Measurements from ENCODE around the gene CCIN. TPM values are rescaled to one million over a fixed set of nuclear protein-coding genes. Genes with fewer than 3 reads are reported as not detected.

CCIN gene
- total RNA-seq, 2 donors from 2014 or later, result 0.50 to 1.4 TPM

DNA sequence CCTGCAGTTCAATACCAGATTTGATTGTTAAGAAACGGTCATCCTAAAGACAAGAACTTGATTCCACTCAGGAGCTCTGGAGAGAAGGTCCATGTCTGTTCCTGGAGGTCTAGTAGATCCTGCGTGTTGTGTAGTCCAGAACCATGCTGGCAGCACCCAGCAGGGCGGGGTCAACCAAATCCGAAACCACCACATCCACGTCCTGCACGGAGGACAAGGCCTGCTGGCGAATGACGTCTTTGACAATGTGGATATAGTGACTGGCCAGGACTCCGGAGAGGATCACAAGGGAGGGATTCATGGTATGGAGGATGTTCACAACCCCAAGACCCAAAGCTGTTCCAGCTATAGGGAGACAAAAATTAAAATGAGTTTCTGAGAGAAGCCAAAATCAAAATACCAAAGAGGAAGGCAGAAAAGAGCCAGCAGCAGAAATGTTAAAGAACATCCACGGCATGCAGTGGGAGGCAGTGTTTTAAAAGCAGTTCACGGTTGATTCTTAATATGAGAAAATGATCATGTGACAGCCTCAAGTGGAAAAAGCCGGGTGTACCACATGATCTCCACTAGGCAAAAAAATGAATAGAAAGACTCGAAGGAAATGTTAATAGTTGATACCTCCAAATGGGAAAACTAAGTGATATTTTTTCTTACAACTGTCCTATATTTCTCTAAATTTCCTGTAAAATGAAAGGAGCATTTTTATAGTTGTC lies 48.2 kb downstream of the CCIN start:
- Mint-ChIP-seq H3K36me3 (ENCODE audit: low read depth) (peaks cover 14% of the 10 kb centered on the region), H3K4me3 (peak overlapping the region; percentile 73), H3K27ac (peak overlapping the region; percentile 94), H3K27me3 (no peaks in the 10 kb centered on the region), H3K4me1 (peaks cover 29% of the 10 kb centered on the region)
- no peak for DNase-seq
- peak; percentile 30 for ATAC-seq
- H3K9me3 ChIP-seq (ENCODE audit: control insufficient read depth, low read length, poor library complexity, severe bottlenecking), result no peaks in the 10 kb centered on the region

DNA sequence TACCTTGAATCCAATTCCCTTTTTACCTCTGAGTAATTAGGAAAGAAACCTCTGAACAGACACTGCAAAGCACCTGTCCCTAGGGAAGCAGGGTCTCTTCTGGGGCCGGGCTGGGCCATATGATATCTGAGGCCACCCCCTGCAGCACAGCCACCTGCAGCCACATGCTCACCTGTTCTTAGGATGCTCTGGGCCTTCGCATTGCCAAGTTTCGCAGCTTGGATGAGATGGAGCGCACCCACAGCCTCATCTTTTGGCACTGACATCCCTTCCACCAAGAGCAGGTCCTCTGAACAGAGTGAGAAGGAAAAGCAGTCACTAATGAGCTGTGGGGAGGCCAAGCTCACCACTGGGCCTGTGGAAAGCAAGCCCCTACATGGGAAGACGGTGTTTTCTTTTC lies 48.8 kb downstream of the CCIN start:
- peaks cover 17% of the 10 kb centered on the region for H3K36me3 Mint-ChIP-seq (ENCODE audit: low read depth)
- DNase-seq (no peak), ATAC-seq (peak; percentile 16)
- no peaks in the 10 kb centered on the region for H3K9me3 ChIP-seq (ENCODE audit: control insufficient read depth, low read length, poor library complexity, severe bottlenecking)
- H3K4me3 Mint-ChIP-seq, result peak overlapping the region; percentile 73
- H3K27me3 Mint-ChIP-seq, result no peaks in the 10 kb centered on the region
- H3K4me1 Mint-ChIP-seq, result peaks cover 29% of the 10 kb centered on the region
- peak overlapping the region; percentile 94 for H3K27ac Mint-ChIP-seq

DNA sequence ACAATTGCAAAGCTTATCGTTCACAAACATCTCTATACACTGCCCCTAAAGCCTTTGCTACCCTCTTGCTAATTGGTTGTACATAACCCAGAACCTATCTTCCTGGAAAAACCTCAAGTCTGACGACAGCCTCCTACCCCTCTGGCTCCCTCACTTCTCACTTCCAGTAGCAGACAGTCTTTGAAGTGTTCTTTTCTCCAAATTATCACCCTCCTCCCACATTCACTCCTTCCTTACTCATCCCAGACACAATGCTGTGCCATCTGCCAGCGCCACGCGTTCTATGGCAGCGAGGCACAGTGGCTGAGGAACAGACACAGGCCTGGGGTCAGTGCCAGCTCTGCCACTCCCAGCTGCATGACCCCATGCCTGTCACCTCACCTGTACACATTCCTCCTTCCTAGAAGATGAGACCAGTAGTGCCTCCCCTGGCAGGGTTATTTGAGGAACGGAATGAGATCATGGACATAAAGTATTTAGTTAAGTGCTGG lies 49.3 kb downstream of the CCIN start:
- no peak for DNase-seq
- peak overlapping the region; percentile 52 for H3K4me3 Mint-ChIP-seq
- H3K9me3 ChIP-seq (ENCODE audit: control insufficient read depth, low read length, poor library complexity, severe bottlenecking), result no peaks in the 10 kb centered on the region
- H3K36me3 Mint-ChIP-seq (ENCODE audit: low read depth), result peaks cover 17% of the 10 kb centered on the region
- ATAC-seq, result peak; percentile 40
- H3K27me3 Mint-ChIP-seq, result no peaks in the 10 kb centered on the region
- H3K27ac Mint-ChIP-seq, result peak overlapping the region; percentile 94
- peaks cover 29% of the 10 kb centered on the region for H3K4me1 Mint-ChIP-seq

Other genes with a start within 250 kb of the CCIN start
- not detected for gene OR2S2, start 211.2 kb upstream of the CCIN start, total RNA-seq
- 1 to 10 TPM; 6.4 to 7.8 TPM for gene RECK, start 132.5 kb upstream of the CCIN start, total RNA-seq
- gene GLIPR2, start 32.7 kb upstream of the CCIN start, total RNA-seq, result 10 to 100 TPM; 32.5 to 51.4 TPM
- 10 to 100 TPM; 30.3 to 43.4 TPM for gene CLTA, start 21.5 kb downstream of the CCIN start, total RNA-seq
- 10 to 100 TPM; 13.3 to 15.4 TPM for gene GNE, start 89.1 kb downstream of the CCIN start, total RNA-seq
- gene RNF38, start 230.9 kb downstream of the CCIN start, total RNA-seq, result 10 to 100 TPM; 87.3 to 94.4 TPM